DMS153 treated with DMSO at 0.1 percent for 48 hours (cell line): ENCODE results near the gene SNX22.
A peak's percentile ranks its signal among the peaks of the same experiment; 100 is the strongest.

ENCODE experiments used
- DNase-seq: peaks from one replicate; lab custom pipeline; 2025; ENCODE audit not compliant: unreplicated experiment; lab: John Stamatoyannopoulos, UW

The SNX22 gene

DNA sequence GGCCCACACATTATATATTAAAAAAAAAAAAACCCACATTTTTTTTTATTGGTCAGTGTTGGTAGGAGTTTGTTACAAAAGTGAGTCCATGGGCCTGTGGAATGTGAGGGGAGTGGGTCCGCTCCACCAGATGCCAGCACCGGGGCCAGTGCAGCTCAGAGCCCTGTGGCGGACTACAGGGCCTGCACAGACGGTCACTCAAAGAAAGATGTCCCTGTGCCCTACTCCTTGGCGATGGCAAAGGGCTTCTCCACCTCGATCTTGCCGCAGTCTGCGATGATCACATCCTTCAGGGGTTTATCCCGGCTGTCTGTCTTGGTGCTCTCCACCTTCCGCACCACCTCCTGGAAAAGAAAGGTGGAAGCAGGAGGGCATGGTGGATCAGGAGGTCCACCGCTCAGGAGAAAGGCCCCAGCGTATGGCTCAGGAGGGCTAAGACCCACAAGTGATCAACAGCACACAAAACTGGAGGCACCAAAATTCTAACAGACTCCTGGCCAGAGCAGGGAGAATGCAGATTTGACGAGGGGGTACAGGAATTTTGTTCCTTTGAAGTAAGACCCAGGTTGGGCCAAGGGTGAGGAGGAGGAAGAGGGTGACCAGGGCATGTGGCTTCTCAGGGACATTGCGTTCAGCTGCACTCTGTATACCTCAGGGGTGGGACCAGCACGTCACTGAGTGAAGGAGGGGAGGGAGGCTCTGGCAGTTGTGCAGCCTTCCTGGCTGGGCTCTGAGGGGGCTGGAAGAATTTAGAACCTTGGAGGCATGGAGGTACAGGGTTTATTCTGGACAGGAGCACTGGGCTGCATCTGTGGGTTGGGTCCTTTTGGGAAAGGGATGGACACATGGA, 4.5 kb downstream of the SNX22 start:
- no peak for DNase-seq

DNA sequence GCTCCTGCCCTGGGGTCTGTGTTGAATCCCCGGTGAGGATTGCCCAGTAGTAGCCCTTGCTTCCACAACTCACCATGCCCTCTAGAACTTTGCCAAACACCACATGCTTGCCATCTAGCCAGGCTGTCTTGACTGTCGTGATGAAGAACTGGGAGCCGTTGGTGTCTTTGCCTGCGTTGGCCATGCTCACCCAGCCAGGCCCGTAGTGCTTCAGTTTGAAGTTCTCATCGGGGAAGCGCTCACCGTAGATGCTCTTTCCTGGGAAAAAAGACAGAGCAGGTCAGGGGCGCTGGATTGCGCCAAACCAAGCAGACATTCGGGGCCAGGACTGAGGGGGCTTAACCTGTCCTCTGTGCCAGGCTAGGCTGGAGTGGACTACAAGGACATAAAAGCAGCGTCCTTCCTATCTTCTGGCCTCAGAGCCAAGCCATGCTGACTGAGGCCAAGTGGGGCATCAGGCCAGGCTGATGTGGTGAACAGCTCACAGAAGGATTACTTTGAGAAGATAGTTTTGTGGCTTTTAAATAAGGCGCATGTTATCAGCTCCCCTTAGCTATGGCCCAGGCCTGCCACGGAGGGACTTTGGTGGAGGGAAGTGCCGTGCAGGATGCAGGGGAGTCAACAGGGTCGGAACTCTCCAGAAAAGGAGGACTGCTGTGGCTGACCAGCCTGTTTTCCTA, 5.3 kb downstream of the SNX22 start:
- DNase-seq: no peak

GRCh38 chr15:64157599-64158125, 6.1 kb downstream of the SNX22 start:
- no peak for DNase-seq

DNA sequence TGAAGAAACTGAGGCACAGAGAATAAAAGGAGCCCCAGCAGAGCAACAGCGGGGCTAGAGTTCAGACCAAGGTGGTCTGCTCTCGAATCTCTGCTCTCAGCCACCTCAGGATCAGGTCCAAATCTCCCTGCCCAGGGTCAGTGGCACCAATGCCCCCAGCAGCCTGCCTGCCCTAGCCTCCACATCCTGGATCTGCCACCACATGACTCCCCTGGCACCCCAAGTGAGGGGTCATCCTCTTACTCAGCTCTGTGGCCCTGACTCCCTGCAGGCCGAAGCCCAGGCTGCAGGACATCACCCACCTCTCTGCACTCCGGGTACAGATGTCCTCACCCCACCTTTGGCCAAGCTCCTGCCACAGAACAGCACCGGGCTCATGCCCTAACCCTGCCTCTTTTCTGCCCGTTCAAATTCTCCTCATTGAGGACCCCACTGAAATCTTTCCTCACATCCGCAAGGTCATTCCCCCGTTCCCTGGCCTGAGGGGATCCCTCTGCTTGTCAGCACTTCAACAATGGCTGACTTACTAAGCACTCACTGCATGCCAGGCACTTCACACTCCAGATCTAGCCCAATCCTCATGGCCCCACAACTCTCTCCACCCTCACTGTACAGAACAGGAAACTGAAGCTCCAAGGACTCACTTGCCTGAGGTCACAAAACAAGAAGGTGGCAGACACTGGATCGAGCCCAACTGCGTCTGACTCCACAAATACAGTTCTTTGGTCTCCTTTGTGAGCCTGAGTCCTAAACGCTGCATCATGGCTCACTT, 7.0 kb downstream of the SNX22 start:
- DNase-seq: no peak

DNA sequence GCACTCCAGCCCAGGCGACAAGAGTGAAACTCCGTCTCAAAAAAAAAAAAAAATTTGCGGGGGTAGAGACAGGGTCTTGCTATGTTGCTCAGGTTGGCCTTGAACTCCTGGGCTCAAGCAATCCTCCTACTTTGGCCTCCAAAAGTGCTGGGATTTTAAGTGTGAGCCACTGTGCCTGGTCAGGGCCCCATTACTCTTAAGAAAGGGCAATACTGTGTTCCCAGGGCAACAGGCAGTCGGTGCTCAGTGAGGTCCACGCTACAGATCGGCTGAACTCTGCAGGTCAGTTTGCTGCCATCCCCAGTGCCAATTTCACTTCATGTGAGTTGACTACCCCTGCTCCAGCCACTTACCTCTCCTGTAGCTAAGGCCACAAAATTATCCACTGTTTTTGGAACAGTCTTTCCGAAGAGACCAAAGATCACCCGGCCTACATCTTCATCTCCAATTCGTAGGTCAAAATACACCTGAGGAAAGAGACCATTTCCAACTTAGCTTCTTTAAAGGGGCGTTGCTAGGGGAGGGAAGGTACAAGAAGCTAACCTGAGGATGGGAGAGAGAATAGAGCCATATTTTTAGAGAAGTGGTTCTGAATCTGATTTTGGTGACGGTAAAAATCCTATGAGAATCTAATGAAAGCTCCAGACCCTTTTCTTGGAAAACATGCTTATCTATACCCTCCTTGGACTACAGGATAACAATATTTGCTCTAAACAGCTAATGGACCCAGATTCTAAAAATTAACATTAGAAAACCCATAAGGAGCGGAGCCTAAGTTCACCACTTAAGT, 10.4 kb downstream of the SNX22 start:
- no peak for DNase-seq

DNA sequence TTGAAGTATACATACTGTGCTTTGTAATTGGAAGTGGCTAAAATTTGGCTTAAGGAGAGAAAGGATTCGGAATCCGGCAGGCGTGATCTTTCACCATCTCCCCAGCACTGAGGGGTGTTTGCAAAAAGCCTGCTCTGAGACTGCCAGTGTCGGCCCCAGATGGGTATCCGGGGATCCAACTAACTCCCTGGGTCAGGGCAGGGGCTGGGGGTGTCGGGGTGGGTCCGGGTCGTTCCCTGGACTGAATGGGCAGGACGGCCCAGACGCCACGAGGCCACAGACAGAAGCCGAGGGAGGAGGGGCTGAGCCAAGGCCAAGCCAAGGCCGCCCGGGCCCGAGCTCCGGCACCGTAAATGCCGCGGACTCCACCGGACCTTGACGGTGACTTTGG, 10.9 kb downstream of the SNX22 start:
- DNase-seq: no peak

DNA sequence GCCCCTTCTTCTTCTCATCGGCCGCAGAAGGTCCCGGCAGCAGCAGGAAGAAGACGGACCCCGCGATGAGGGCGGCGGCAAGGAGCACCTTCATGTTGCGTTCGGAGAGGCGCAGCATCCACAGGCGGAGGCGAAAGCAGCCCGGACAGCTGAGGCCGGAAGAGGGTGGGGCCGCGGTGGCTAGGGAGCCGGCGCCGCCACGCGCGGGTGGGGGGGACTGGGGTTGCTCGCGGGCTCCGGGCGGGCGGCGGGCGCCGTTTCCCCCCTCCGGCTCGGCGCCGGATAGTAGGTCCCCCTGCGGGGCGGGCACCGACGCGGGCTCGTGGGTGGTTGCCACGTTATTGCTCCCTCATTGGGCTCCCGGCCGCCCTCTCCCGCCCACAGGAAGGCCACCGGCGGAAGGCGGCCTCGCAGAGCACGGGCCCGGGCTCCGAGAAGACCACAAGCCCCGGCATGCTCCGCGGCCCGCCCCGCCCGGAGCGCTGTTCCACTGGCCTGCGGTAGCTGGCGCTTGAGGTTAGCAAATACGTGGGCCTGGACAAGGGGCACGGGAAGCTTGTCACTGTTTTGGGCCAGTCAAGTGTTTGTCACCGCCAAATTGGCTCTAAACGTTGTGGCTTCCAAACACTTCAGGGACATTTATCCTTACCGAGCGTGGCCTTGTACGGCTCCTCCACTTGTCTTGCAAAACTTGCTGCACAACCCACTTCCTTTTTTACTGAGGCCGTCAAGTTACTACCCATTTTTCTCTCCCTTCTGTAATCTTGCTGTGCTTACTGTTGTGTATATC, 11.5 kb downstream of the SNX22 start, which contains the start of gene PPIB:
TSS of gene PPIB (minus strand) at position 154 of the 790 bp plus-strand sequence. CDS start at position 118, 36 bp downstream.
- peak; percentile 65 for DNase-seq

- DNase-seq: no peak
These were observed 12.3 kb downstream of the SNX22 start for GRCh38 chr15:64163659-64164362.

DNA sequence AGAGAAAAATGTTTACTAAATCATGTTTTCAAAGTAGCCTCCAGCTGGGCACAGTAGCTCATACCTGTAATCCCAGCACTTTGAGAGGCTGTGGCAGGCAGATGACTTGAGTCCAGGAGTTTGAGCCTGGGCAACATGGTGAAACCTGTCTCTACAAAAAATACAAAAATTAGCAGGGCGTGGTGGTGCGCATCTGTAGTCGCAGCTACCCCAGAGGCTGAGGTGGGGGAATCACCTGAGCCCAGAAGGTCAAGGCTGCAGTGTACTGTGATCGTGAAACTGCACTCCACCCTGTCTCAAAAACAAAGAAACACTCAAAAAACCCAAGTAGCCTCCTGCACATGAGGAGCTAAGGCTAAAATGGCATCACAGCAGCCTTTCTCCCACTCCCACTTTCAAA, 12.9 kb downstream of the SNX22 start:
- DNase-seq: no peak

DNA sequence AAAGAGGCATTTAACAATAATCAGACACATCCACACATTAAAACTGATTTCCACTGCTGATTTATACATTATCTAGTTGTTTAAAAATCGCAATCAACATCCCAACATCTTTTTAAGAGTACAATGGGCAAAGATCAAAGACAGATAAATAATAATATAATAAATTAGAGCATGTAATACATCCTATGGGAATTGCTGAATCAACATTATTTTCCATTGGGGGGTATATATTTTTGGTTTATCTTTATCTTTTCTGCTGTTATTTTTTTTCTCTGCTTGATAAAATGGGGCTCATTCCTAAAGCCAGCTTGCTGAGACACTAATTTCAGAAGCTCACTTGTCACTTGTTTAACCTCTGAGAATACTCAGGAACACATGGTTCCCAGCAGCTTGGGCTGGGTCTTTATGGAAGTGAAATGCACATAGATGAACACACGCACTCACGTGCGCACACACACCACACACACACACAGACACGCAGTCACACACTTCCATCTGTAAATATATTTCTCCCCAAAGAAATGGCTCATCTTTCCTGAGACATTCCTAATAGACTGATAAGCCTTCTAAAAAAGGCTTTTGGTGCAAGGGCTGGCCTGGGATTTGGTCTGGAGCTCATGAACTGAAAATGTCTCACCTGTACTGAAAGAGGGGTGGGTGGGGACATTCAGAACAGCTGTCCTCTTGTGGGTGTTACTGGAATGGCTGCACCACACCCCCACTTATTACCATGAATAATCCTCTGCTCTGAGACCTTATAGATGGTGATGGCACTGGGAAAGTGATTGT, 14.8 kb downstream of the SNX22 start:
- no peak for DNase-seq

DNA sequence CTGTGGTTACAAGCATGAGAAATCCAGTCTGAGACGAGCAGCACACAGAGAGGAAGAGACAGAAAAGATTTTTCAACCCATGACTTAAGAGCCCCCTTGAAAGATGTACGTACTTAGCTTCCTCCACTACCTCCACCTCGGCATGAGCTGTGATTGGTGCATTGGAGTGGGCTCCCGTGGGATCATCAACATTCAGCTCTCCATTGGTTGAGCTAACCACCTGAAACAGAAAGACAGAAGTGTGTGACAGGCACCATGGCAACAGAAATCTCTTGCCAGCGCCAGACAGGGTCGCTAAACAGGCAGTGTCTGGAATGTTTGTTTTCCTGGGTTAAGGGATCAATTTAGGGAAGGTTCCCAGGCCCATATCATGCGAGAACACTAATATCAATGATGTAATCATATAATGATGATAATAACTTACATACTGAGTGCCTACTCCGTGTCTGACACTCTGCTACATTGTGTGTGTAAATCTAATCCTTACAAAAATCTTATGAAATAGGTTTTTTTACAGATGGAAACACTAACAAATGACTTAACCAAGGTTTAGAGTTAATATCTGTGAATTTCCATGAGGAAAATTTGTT, 28.8 kb downstream of the SNX22 start:
- no peak for DNase-seq

DNA sequence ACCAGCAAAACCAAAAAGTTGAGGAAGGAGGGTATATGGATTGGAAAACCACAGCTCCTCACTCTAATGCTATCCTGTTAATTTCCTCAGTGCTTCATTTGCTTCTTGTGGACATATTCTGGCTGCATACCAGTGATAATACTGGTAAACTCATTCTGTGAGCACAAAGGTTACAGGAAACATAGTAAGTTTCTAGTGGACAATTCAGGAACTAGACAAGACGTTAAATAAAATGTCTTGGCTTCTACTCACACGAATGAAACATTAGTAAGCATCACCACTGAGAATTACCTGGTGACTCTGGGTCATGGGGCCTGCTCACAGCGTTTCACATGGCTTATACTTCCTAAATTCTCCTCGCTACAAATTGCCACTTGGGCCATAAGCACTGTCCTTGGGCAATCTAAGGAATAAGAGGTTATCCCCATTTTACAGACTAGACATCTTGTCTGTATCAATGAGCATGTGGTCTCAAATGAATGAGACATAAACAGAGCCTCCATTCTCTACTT, 31.4 kb downstream of the SNX22 start:
- no peak for DNase-seq

DNA sequence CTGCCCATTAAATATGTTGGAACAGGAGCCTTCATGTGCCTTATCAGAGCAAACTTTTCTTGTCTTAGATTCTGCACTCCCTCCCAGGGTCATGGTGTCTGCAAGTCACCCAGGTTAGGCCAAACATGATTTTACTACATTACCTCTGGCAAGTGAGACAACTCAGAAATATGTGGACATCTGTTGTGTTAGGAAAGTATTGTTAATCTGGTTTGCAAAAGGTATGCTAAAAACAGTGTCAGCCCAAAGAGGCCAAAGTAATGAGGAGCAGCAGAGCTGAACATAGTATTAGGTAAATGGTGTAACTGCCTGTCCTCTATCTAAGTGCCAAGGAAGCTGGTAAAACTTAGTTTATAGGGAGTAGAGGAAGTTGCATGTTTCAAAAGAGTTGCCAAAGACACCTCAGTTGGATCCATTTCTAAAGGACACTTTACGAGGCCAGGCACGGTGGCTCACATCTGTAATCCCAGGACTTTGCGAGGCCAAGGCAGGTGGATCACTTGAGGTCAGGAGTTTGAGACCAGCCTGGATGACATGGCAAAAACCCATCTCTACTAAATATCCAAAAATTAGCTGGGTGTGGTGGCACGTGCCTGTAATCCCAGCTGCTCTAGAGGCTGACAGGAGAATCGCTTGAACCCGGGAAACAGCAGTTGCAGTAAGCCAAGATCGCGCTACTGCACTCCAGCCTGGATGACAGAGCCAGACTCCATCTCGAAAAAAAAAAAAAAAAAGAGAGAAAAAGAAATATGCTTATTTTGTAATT, 33.8 kb downstream of the SNX22 start:
- no peak for DNase-seq

DNA sequence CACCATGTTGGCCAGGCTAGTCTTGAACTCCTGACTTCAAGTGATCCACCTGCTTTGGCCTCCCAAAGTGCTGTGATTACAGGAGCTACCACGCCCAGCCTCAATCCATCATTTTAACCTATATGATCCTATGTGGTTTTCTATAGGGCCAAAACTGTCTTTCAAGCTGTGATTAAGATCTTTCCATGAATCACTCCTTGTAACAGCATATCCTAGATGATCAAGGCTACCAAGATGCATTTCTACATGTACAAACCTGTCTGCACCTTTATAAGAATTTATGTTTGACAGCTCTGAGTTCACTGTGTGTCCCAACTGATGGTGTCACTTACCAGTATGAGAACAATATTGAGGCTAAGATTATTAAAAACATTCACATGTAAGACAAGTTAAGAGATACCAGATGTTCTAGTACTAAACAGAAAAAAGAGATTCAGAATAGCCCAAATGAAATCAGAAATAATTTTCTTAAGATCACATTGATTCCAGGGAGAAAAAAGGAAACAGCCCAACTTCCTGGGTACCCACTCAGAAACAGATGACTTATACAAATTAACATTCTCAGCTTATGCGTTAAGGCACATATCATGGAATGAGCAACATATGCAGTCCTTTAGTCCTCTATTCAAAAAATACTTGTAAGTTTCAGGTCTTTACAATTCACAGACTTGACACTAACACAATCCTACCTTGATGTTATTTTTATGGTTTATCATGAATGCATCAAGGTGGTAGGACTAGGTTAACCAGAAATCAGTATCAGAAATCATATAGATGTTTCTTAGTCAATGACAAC, 36.1 kb downstream of the SNX22 start:
- no peak for DNase-seq

- DNase-seq: no peak
These were observed 40.7 kb downstream of the SNX22 start for GRCh38 chr15:64191971-64192830.
